ENCODE results near the gene ZFX. TPM values are rescaled to one million over a fixed set of nuclear protein-coding genes. Genes with fewer than 3 reads are reported as not detected.

Gene ZFX
- total and polyA plus RNA-seq, 7 experiments from 2014 or later, result 38.1 to 68.2 (median 58.1) TPM

DNA sequence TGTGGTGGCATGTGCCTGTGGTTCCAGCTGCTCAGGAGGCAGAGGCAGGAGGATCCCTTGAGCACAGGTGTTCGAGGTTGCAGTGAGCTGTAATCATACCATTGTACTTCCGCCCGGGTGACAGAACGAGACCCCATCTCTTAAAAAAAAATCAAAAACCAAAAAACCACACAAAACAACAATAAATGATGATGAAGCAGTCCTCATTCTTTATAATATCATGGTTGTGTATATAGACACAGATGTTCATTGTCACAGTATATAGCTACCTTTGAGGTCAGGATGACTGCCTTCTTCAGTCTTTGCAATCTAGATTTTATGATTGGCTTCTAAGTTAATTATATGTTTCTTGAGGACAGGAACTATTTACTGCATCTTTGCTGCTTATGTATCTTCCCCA lies 37.0 kb downstream of the ZFX start:
- intact Hi-C loops (cut with micrococcal nuclease), result loop anchor here in 1 of 2 donors (5.0 kb wide), 1 partner anchor 34 kb away; no protein-coding TSS in a partner anchor
- Mint-ChIP-seq H3K27ac (peak overlapping the region in 6 of 9 donors; percentile 47 to 84 (median 75)), H3K27me3 (no peaks in the 10 kb centered on the region), H3K9me3 (no peaks in the 10 kb centered on the region), H3K4me1 (peaks cover 10 to 72% (median 54%) of the 10 kb centered on the region in 7 donors), H3K4me3 (peak overlapping the region in 7 of 10 donors; percentile 14 to 63 (median 48)), H3K36me3 (peaks cover 0 to 40% (median 10%) of the 10 kb centered on the region in 5 donors)
- no peak for ATAC-seq
- Histone ChIP-seq H3K9me3 (ENCODE audit: control insufficient read depth in 2 of 3, low read length in 3 of 3) (no peaks in the 10 kb centered on the region), H3K27ac (ENCODE audit: low read depth, low read length) (no peak overlapping the region), H3K4me1 (ENCODE audit: control insufficient read depth in 2 of 2, insufficient read depth in 2 of 2, low read length in 2 of 2) (peaks cover 0 to 6% of the 10 kb centered on the region in 2 donors), H3K27me3 (ENCODE audit: control insufficient read depth in 2 of 2, insufficient read depth in 2 of 2, low read length in 2 of 2) (no peaks in the 10 kb centered on the region), H3K36me3 (ENCODE audit: control insufficient read depth in 2 of 3, insufficient read depth in 3 of 3, low read length in 3 of 3) (peaks cover under 1 to 5% (median 3%) of the 10 kb centered on the region in 3 experiments), H3K4me3 (ENCODE audit: low read length) (no peak overlapping the region)
- POLR2A ChIA-PET, result no interaction called here
- CTCF ChIA-PET, result no interaction called here
- DNase-seq, result no peak

GRCh38 chrX:24186986-24187385 lies 37.5 kb downstream of the ZFX start:
- H3K4me3 ChIP-seq (ENCODE audit: low read length), result no peak overlapping the region
- H3K27ac ChIP-seq (ENCODE audit: low read depth, low read length), result no peak overlapping the region
- ChIA-PET CTCF (no interaction called here), POLR2A (no interaction called here)
- ATAC-seq (no peak), DNase-seq (no peak)
- H3K36me3 ChIP-seq (ENCODE audit: control insufficient read depth in 2 of 3, insufficient read depth in 3 of 3, low read length in 3 of 3), result peaks cover 0 to 5% (median 3%) of the 10 kb centered on the region in 3 experiments
- Mint-ChIP-seq H3K4me3 (peak overlapping the region in 3 of 10 donors; percentile 12 to 63 (median 34)), H3K27me3 (no peaks in the 10 kb centered on the region), H3K36me3 (peaks cover 0 to 43% (median 10%) of the 10 kb centered on the region in 5 donors), H3K4me1 (peaks cover 10 to 75% (median 57%) of the 10 kb centered on the region in 7 donors), H3K9me3 (no peaks in the 10 kb centered on the region), H3K27ac (peak overlapping the region in 4 of 9 donors; percentile 20 to 76 (median 57))
- no peaks in the 10 kb centered on the region for H3K27me3 ChIP-seq (ENCODE audit: control insufficient read depth in 2 of 2, insufficient read depth in 2 of 2, low read length in 2 of 2)
- peaks cover 0 to 6% of the 10 kb centered on the region in 2 donors for H3K4me1 ChIP-seq (ENCODE audit: control insufficient read depth in 2 of 2, insufficient read depth in 2 of 2, low read length in 2 of 2)
- H3K9me3 ChIP-seq (ENCODE audit: control insufficient read depth in 2 of 3, low read length in 3 of 3), result no peaks in the 10 kb centered on the region
- intact Hi-C loops (cut with micrococcal nuclease), result loop anchor here in 1 of 2 donors (5.0 kb wide), 1 partner anchor 35 kb away; no protein-coding TSS in a partner anchor

DNA sequence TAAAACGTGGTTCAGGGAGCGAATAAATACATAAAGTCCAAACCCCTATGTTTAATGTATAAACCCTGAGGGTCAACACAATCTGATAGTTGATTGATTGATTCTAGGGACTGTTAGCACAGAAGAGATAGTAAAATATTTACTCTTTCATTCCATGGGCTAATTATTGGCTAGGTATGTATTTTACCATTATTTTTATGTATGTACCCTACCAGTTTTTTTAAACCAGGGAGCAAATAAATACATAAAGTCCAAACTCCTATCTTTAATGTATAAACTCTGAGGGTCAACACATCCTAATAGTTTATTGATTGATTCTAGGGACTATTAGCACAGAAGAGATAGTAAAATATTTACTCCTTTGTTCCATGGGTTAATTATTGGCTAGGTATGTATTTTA lies 40.0 kb downstream of the ZFX start:
- Mint-ChIP-seq H3K9me3 (peaks cover 0 to 2% (median 0%) of the 10 kb centered on the region in 11 donors), H3K36me3 (peaks cover 0 to 59% (median 20%) of the 10 kb centered on the region in 5 donors), H3K4me1 (peaks cover 10 to 92% (median 72%) of the 10 kb centered on the region in 7 donors), H3K4me3 (no peak overlapping the region), H3K27ac (peak overlapping the region in 1 of 9 donors; percentile 32), H3K27me3 (no peaks in the 10 kb centered on the region)
- ChIA-PET POLR2A (no interaction called here), CTCF (no interaction called here)
- no peak overlapping the region for H3K27ac ChIP-seq (ENCODE audit: low read depth, low read length)
- no peak for DNase-seq
- intact Hi-C loops (cut with micrococcal nuclease), result loop anchor here in 1 of 2 donors (5.0 kb wide), 1 partner anchor 37 kb away; no protein-coding TSS in a partner anchor
- H3K4me1 ChIP-seq (ENCODE audit: control insufficient read depth in 2 of 2, insufficient read depth in 2 of 2, low read length in 2 of 2), result peaks cover 0 to 6% of the 10 kb centered on the region in 2 donors
- no peak for ATAC-seq
- H3K36me3 ChIP-seq (ENCODE audit: control insufficient read depth in 2 of 3, insufficient read depth in 3 of 3, low read length in 3 of 3), result peaks cover 0 to 3% (median 0%) of the 10 kb centered on the region in 3 experiments
- H3K4me3 ChIP-seq (ENCODE audit: low read length), result no peak overlapping the region
- no peaks in the 10 kb centered on the region for H3K27me3 ChIP-seq (ENCODE audit: control insufficient read depth in 2 of 2, insufficient read depth in 2 of 2, low read length in 2 of 2)
- no peaks in the 10 kb centered on the region for H3K9me3 ChIP-seq (ENCODE audit: control insufficient read depth in 2 of 3, low read length in 3 of 3)

GRCh38 chrX:24190500-24191156 lies 41.1 kb downstream of the ZFX start:
- ChIA-PET POLR2A (interaction anchor here (0.9 kb wide), 1 partner anchor 18 kb away, joined by 3 read pairs; no protein-coding TSS in a partner anchor), CTCF (no interaction called here)
- Mint-ChIP-seq H3K9me3 (peaks cover 0 to 2% (median 0%) of the 10 kb centered on the region in 11 donors), H3K36me3 (peaks cover 0 to 67% (median 21%) of the 10 kb centered on the region in 5 donors), H3K27me3 (no peaks in the 10 kb centered on the region), H3K27ac (peak overlapping the region in 7 of 9 donors; percentile 14 to 72 (median 32)), H3K4me3 (peak overlapping the region in 2 of 10 donors; percentile 2 to 24), H3K4me1 (peaks cover 13 to 88% (median 68%) of the 10 kb centered on the region in 7 donors)
- no peak overlapping the region for H3K4me3 ChIP-seq (ENCODE audit: low read length)
- H3K9me3 ChIP-seq (ENCODE audit: control insufficient read depth in 2 of 3, low read length in 3 of 3), result no peaks in the 10 kb centered on the region
- peaks cover 0 to 6% of the 10 kb centered on the region in 2 donors for H3K4me1 ChIP-seq (ENCODE audit: control insufficient read depth in 2 of 2, insufficient read depth in 2 of 2, low read length in 2 of 2)
- H3K27ac ChIP-seq (ENCODE audit: low read depth, low read length), result no peak overlapping the region
- DNase-seq (no peak), ATAC-seq (no peak)
- H3K36me3 ChIP-seq (ENCODE audit: control insufficient read depth in 2 of 3, insufficient read depth in 3 of 3, low read length in 3 of 3), result peaks cover 0 to 3% (median 0%) of the 10 kb centered on the region in 3 experiments
- H3K27me3 ChIP-seq (ENCODE audit: control insufficient read depth in 2 of 2, insufficient read depth in 2 of 2, low read length in 2 of 2), result no peaks in the 10 kb centered on the region
- intact Hi-C loops (cut with micrococcal nuclease), result no loop called here

DNA sequence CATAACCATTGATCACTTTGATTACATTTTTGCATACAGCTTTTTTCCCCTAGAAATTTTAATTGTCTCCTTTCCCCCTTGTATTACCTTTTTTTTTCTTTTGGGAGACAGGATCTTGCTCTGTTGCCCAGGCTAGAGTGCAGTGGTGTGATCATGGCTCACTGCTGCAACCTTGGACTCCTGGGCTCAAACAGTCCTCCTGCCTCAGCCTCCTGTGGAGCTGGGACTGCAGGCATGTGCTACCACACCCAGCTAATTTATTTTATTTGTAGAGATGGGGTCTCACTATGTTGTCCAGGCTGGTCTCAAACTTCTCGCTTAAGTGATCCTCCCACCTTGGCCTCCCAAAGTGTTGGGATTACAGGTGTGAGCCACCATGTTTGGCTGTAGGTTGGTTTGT lies 47.0 kb downstream of the ZFX start:
- CTCF ChIA-PET, result no interaction called here
- intact Hi-C loops (cut with micrococcal nuclease), result no loop called here
- no peaks in the 10 kb centered on the region for H3K27me3 Mint-ChIP-seq
- H3K4me3 Mint-ChIP-seq, result no peak overlapping the region
- H3K4me1 ChIP-seq (ENCODE audit: control insufficient read depth in 2 of 2, insufficient read depth in 2 of 2, low read length in 2 of 2), result peaks cover 0 to 6% of the 10 kb centered on the region in 2 donors
- no peaks in the 10 kb centered on the region for H3K27me3 ChIP-seq (ENCODE audit: control insufficient read depth in 2 of 2, insufficient read depth in 2 of 2, low read length in 2 of 2)
- H3K9me3 Mint-ChIP-seq, result peaks cover 0 to 3% (median 0%) of the 10 kb centered on the region in 11 donors
- ATAC-seq (no peak), DNase-seq (no peak)
- no peak overlapping the region for H3K27ac ChIP-seq (ENCODE audit: low read depth, low read length)
- no peaks in the 10 kb centered on the region for H3K9me3 ChIP-seq (ENCODE audit: control insufficient read depth in 2 of 3, low read length in 3 of 3)
- POLR2A ChIA-PET, result no interaction called here
- H3K4me1 Mint-ChIP-seq, result peaks cover 24 to 86% (median 56%) of the 10 kb centered on the region in 7 donors
- no peak overlapping the region for H3K4me3 ChIP-seq (ENCODE audit: low read length)
- H3K27ac Mint-ChIP-seq, result peak overlapping the region in 3 of 9 donors; percentile 36 to 69 (median 48)
- H3K36me3 ChIP-seq (ENCODE audit: control insufficient read depth in 2 of 3, insufficient read depth in 3 of 3, low read length in 3 of 3), result no peaks in the 10 kb centered on the region
- H3K36me3 Mint-ChIP-seq, result peaks cover 0 to 36% (median 23%) of the 10 kb centered on the region in 5 donors

DNA sequence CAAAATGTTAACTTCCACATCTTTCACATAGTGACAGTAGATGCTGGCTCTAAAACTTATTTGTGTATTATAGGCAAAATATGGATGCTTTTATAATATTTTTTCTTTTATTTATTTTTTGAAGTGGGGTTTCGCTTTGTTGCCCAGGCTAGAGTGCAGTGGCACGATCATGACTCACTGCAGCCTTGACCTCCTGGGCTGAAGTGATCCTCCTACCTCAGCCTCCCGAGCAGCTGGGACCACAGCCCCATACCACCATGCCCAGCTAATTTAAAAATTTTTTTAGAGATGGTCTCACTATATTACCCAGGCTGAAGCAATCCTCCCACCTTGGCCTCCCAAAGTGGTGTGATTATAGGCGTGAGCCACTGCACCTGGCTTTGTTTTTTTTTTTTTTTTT lies 48.6 kb downstream of the ZFX start:
- H3K27ac Mint-ChIP-seq, result no peak overlapping the region
- H3K36me3 Mint-ChIP-seq, result peaks cover 4 to 35% (median 22%) of the 10 kb centered on the region in 5 donors
- Histone ChIP-seq H3K4me3 (ENCODE audit: low read length) (no peak overlapping the region), H3K27ac (ENCODE audit: low read depth, low read length) (no peak overlapping the region), H3K9me3 (ENCODE audit: control insufficient read depth in 2 of 3, low read length in 3 of 3) (no peaks in the 10 kb centered on the region), H3K4me1 (ENCODE audit: control insufficient read depth in 2 of 2, insufficient read depth in 2 of 2, low read length in 2 of 2) (peaks cover 0 to 6% of the 10 kb centered on the region in 2 donors), H3K27me3 (ENCODE audit: control insufficient read depth in 2 of 2, insufficient read depth in 2 of 2, low read length in 2 of 2) (no peaks in the 10 kb centered on the region), H3K36me3 (ENCODE audit: control insufficient read depth in 2 of 3, insufficient read depth in 3 of 3, low read length in 3 of 3) (peaks cover 0 to 8% (median 0%) of the 10 kb centered on the region in 3 experiments)
- ChIA-PET CTCF (no interaction called here), POLR2A (no interaction called here)
- DNase-seq, result no peak
- no peaks in the 10 kb centered on the region for H3K27me3 Mint-ChIP-seq
- no peak for ATAC-seq
- no peak overlapping the region for H3K4me3 Mint-ChIP-seq
- peaks cover 0 to 3% (median 0%) of the 10 kb centered on the region in 11 donors for H3K9me3 Mint-ChIP-seq
- intact Hi-C loops (cut with micrococcal nuclease), result no loop called here
- peaks cover 31 to 85% (median 59%) of the 10 kb centered on the region in 7 donors for H3K4me1 Mint-ChIP-seq
